IMR-90 (cell line): ENCODE data around the gene EIF2B5. TPM values are rescaled to one million over a fixed set of nuclear protein-coding genes. Genes with fewer than 3 reads are reported as not detected.

Experiments
- ATAC-seq: fragments of 200-7000 bp; cut with Tn5 transposase; 2 replicates; pipeline ENCODE4 v1.9.1; 2020; ENCODE audit warnings: low read depth, mild to moderate bottlenecking, moderate library complexity
- BruUV-seq: library from RNA; stranded (reverse); fragments of 400-500 nt; replicated peaks from 2 replicates; lab custom pipeline; 2021; lab: Mats Ljungman, UMichigan
- CTCF ChIA-PET: fragments of 300-600 bp; formaldehyde crosslinking; extraction: SDS; loops from one replicate; lab custom pipeline; 2021; ENCODE audit warnings: antibody characterized with exemption; lab: Yijun Ruan, JAX
- POLR2A ChIA-PET: fragments of 300-600 bp; sonication (Branson Sonifier 250); formaldehyde crosslinking; loops from one replicate; lab custom pipeline; 2022; ENCODE audit warnings: antibody characterized with exemption; ENCODE audit not compliant: unreplicated experiment; lab: Charles Lee
- DNase-seq: peaks from one replicate; pipeline ENCODE4 v3.0.0; 2013
- H2AFZ ChIP-seq: replicated peaks from 2 replicates; pipeline ENCODE3; 2013; ENCODE audit warnings: low read length, mild to moderate bottlenecking; ENCODE audit not compliant: poor library complexity
- H2AK5ac ChIP-seq: 2 replicates; pipeline ENCODE4 v1.6.1; 2013; ENCODE audit warnings: low read depth, low read length, inconsistent platforms
- H2AK9ac ChIP-seq: replicated peaks from 2 replicates; pipeline ENCODE3; 2013; ENCODE audit warnings: mild to moderate bottlenecking, low read depth, low read length, moderate library complexity; ENCODE audit not compliant: poor library complexity
- H2BK120ac ChIP-seq: 2 replicates; pipeline ENCODE4 v1.6.1; 2013; ENCODE audit warnings: low read depth, low read length, inconsistent platforms
- H2BK15ac ChIP-seq: 3 replicates; pipeline ENCODE4 v1.6.1; 2013; ENCODE audit warnings: low read depth, low read length, inconsistent platforms
- H2BK20ac ChIP-seq: 2 replicates; pipeline ENCODE4 v1.6.1; 2013; ENCODE audit warnings: low read depth, mild to moderate bottlenecking, inconsistent platforms, low read length, moderate library complexity
- H2BK5ac ChIP-seq: 2 replicates; pipeline ENCODE4 v1.6.1; 2013; ENCODE audit warnings: mild to moderate bottlenecking, low read depth, low read length, inconsistent platforms; ENCODE audit not compliant: poor library complexity, severe bottlenecking
- H3K14ac ChIP-seq: replicated peaks from 2 replicates; pipeline ENCODE4 v1.6.1; 2013; ENCODE audit warnings: low read depth, low read length, inconsistent platforms
- H3K18ac ChIP-seq: 2 replicates; pipeline ENCODE4 v1.6.1; 2013; ENCODE audit warnings: low read depth, low read length, control low read depth
- H3K23ac ChIP-seq: 2 replicates; pipeline ENCODE4 v1.6.1; 2013; ENCODE audit warnings: low read depth, low read length, inconsistent platforms
- H3K27ac ChIP-seq: 2 replicates; pipeline ENCODE4 v1.5.1; 2013; ENCODE audit warnings: mild to moderate bottlenecking, control low read depth, low read length; ENCODE audit not compliant: insufficient read depth
- H3K27me3 ChIP-seq: 2 replicates; pipeline ENCODE4 v1.6.1; 2013; ENCODE audit warnings: low read length; ENCODE audit not compliant: control insufficient read depth, insufficient read depth
- H3K36me3 ChIP-seq: 2 replicates; pipeline ENCODE4 v1.6.1; 2013; ENCODE audit warnings: low read length, mixed read lengths; ENCODE audit not compliant: control insufficient read depth, insufficient read depth
- H3K4ac ChIP-seq: 2 replicates; pipeline ENCODE4 v1.6.1; 2013; ENCODE audit warnings: low read depth, low read length, inconsistent platforms
- H3K4me1 ChIP-seq: 2 replicates; pipeline ENCODE4 v1.6.1; 2013; ENCODE audit warnings: low read length, mixed read lengths; ENCODE audit not compliant: control insufficient read depth, insufficient read depth
- H3K4me2 ChIP-seq: 2 replicates; pipeline ENCODE4 v1.6.1; 2013; ENCODE audit warnings: low read depth, mild to moderate bottlenecking, control low read depth, low read length, moderate library complexity
- H3K4me3 ChIP-seq: 2 replicates; pipeline ENCODE4 v1.5.1; 2013; ENCODE audit warnings: low read depth, mild to moderate bottlenecking, control low read depth, low read length, moderate library complexity; ENCODE audit not compliant: insufficient read depth
- H3K56ac ChIP-seq: 2 replicates; pipeline ENCODE4 v1.6.1; 2013; ENCODE audit warnings: low read length, inconsistent platforms; ENCODE audit not compliant: insufficient read depth; ENCODE audit errors: extremely low read depth
- H3K79me1 ChIP-seq, 2 experiments: 2 replicates each; pipeline ENCODE4 v1.6.1; 2013; ENCODE audit warnings: low read length in 2 of 2, inconsistent platforms in 1 of 2, low read depth in 1 of 2
- H3K9ac ChIP-seq: 2 replicates; pipeline ENCODE4 v1.6.1; 2013; ENCODE audit warnings: low read depth, low read length, control low read depth
- H3K9me1 ChIP-seq: 2 replicates; pipeline ENCODE4 v1.6.1; 2013; ENCODE audit warnings: low read length, inconsistent platforms; ENCODE audit not compliant: insufficient read depth
- H3K9me3 ChIP-seq: 2 replicates; pipeline ENCODE4 v1.6.1; 2013; ENCODE audit warnings: low read length; ENCODE audit not compliant: control insufficient read depth, insufficient read depth
- H4K20me1 ChIP-seq: 2 replicates; pipeline ENCODE4 v1.6.1; 2013; ENCODE audit warnings: low read length, inconsistent platforms; ENCODE audit not compliant: insufficient read depth
- H4K5ac ChIP-seq: 2 replicates; pipeline ENCODE4 v1.6.1; 2013; ENCODE audit warnings: mild to moderate bottlenecking, low read depth, low read length, control low read depth
- H4K8ac ChIP-seq, 2 experiments: 2 replicates each; pipeline ENCODE4 v1.6.1; 2013; ENCODE audit warnings: low read depth in 2 of 2, low read length in 2 of 2, control low read depth in 1 of 2, inconsistent platforms in 1 of 2
- H4K91ac ChIP-seq: 2 replicates; pipeline ENCODE4 v1.6.1; 2013; ENCODE audit warnings: low read depth, low read length, inconsistent platforms; ENCODE audit not compliant: insufficient read depth
- CHD1 ChIP-seq: IDR thresholded peaks from 2 replicates; pipeline ENCODE4 v1.6.1; 2012; ENCODE audit warnings: low read depth, low read length, improper control_type of control experiment
- MAFK ChIP-seq: IDR thresholded peaks from 2 replicates; pipeline ENCODE4 v1.6.1; 2012; ENCODE audit warnings: low read depth, low read length, improper control_type of control experiment
- MAZ ChIP-seq: IDR thresholded peaks from 2 replicates; pipeline ENCODE4 v1.6.1; 2012; ENCODE audit warnings: low read depth, mild to moderate bottlenecking, low read length, improper control_type of control experiment, moderate library complexity, borderline replicate concordance
- NFE2L2 ChIP-seq: fragments of 150-350 bp; IDR thresholded peaks from 2 replicates; pipeline ENCODE4 v1.6.1; 2016; ENCODE audit warnings: low read depth, mild to moderate bottlenecking, low read length
- WGBS, 2 experiments: methylation state at CpG; one replicate each; pipeline versions ENCODE4 v1.1.5 to v1.1.7; 2013; ENCODE audit warnings: missing lambda C conversion rate in 2 of 2; ENCODE audit not compliant: insufficient read length in 1 of 2; ENCODE audit errors: extremely low coverage in 2 of 2; 5-methylcytosine and 5-hydroxymethylcytosine counted together
- dilution Hi-C: fragments of 300-500 bp; cut with HindIII; formaldehyde crosslinking; loops from one replicate; pipeline ENCODE4 v1.14.3; 2018; ENCODE audit warnings: low sequenced_read_pairs; ENCODE audit not compliant: unreplicated experiment
- in situ Hi-C: fragments of 300-500 bp; cut with MboI; formaldehyde crosslinking; loops from 3 replicates; pipeline ENCODE4 v1.14.3; 2019; ENCODE audit warnings: low sequenced_read_pairs, inconsistent platforms, mixed read lengths
- intact Hi-C: fragments of 100-400 bp; cut with micrococcal nuclease; formaldehyde crosslinking; loops from 2 replicates; pipeline ENCODE4 v1.10.0; 2022
- polyA plus RNA-seq, 3 experiments: library from polyadenylated mRNA; depleted of rRNA; stranded (reverse); fragments of >200 nt; gene quantifications; 2 replicates each; pipeline ENCODE4 v1.2.3, GENCODE V29; 2012; ENCODE audit warnings: low replicate concordance in 1 of 3
- total RNA-seq: library from RNA; depleted of rRNA; stranded (reverse); fragments of >200 nt; gene quantifications from 2 replicates; pipeline ENCODE4 v1.2.3, GENCODE V29; 2012

EIF2B5 gene
- total and polyA plus RNA-seq, 2 of the 4 experiments (the other 2 are of a cell fraction), result 31.7 to 37.6 TPM

DNA sequence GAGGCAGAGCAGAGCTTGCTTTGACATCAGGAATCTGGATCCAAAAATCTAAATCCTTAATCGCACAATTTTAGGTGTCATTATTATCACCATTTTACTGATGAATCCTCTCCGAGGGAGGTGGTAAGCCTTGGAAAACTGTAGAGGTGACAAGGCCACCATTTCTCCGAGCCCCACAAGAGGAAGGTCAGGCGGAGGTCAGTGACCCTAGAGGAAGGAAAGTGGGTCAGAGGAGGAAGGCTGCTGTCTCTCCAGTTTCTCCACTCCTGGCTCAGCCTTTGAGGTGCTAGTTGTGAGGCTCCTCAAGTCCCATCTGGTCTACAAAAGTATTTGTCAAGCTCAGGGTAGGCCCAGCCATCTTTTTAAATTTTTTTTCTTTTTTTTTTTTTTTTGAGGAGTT, 23.2 kb downstream of the EIF2B5 start:
- Histone ChIP-seq H4K8ac (no peak overlapping the region), H3K27ac (no peak overlapping the region), H3K14ac (no peak overlapping the region), H3K23ac (peak overlapping the region; percentile 13; the same call in 1 of the 2 replicates), H2BK120ac (no peak overlapping the region), H3K79me1 (peaks cover 9 to 79% of the 10 kb centered on the region in 2 experiments; a peak in 3 of 4 replicates), H2AFZ (no peak overlapping the region), H3K4me1 (peaks cover 16% of the 10 kb centered on the region), H3K9me3 (no peaks in the 10 kb centered on the region), H4K91ac (no peak overlapping the region), H3K4me2 (no peak overlapping the region; the same call in 1 of the 2 replicates), H4K20me1 (peaks cover 70% of the 10 kb centered on the region), H3K4ac (0 out of 2 replicates have a peak overlapping the region, but pooled peaks have one; percentile 5), H3K27me3 (no peaks in the 10 kb centered on the region), H3K56ac (no peak overlapping the region), H3K9ac (no peak overlapping the region), H2AK5ac (no peak overlapping the region), H3K18ac (no peak overlapping the region), H2BK5ac (no peak overlapping the region), H2BK15ac (no peak overlapping the region), H3K4me3 (no peak overlapping the region), H3K9me1 (peaks cover 17% of the 10 kb centered on the region; the same call in 1 of the 2 replicates), H3K36me3 (peaks cover 14% of the 10 kb centered on the region), H2AK9ac (no peak overlapping the region), H4K5ac (no peak overlapping the region), H2BK20ac (no peak overlapping the region)
- BruUV-seq, result no TSS peak
- no CpG with 5 or more reads among the region's 4 CpGs for WGBS, 2 experiments
- in situ Hi-C loops (no loop called here), intact Hi-C loops (no loop called here), dilution Hi-C loops (no loop called here)
- ChIA-PET CTCF (interaction anchor here (0.6 kb wide), 1 partner anchor 416 kb away, joined by 3 read pairs; no protein-coding TSS in a partner anchor), POLR2A (interaction anchor here (0.6 to 0.7 kb wide), 2 partner anchors 28 to 123 kb away, joined by 4 to 6 read pairs; no protein-coding TSS in a partner anchor)
- TF ChIP-seq NFE2L2, result no peak
- TF ChIP-seq CHD1, result no peak
- no peak for TF ChIP-seq MAFK
- no peak for TF ChIP-seq MAZ
- DNase-seq (no peak), ATAC-seq (no peak)
